DND-41 (cell line): ENCODE data around the gene C2CD2.

Experiments
- ATAC-seq: fragments of 200-7000 bp; cut with Tn5 transposase; 3 replicates; pipeline ENCODE4 v1.9.1; 2021; ENCODE audit warnings: low read depth; ENCODE audit not compliant: insufficient read depth
- DNase-seq: peaks from one replicate; pipeline ENCODE4 v3.0.0-alpha.2; 2020
- H2AFZ ChIP-seq: 2 replicates; pipeline ENCODE4 v1.6.0; 2012; ENCODE audit warnings: low read depth, low read length
- H3K27ac ChIP-seq: 2 replicates; pipeline ENCODE4 v1.5.1; 2012; ENCODE audit warnings: low read length, inconsistent platforms
- H3K27me3 ChIP-seq: fragments of 200-600 bp; sonication (generic); 2 replicates; pipeline ENCODE4 v1.6.0; 2012; ENCODE audit warnings: low read length, mild to moderate bottlenecking, inconsistent platforms; ENCODE audit not compliant: insufficient read depth, poor library complexity
- H3K36me3 ChIP-seq: 2 replicates; pipeline ENCODE4 v1.5.1; 2012; ENCODE audit warnings: low read length, inconsistent platforms; ENCODE audit not compliant: insufficient read depth
- H3K4me1 ChIP-seq: 2 replicates; pipeline ENCODE4 v1.5.1; 2012; ENCODE audit warnings: mild to moderate bottlenecking, low read length; ENCODE audit not compliant: insufficient read depth
- H3K4me2 ChIP-seq: 2 replicates; pipeline ENCODE4 v1.6.0; 2012; ENCODE audit warnings: mild to moderate bottlenecking, moderate library complexity, low read length, inconsistent platforms; ENCODE audit not compliant: insufficient read depth
- H3K4me3 ChIP-seq, 2 experiments: fragments of 200-600 bp in 1 of 2; shearing (Covaris generic) in 1 of 2; 2 replicates each; pipeline ENCODE4 v1.5.1; 2012 to 2016; ENCODE audit warnings: inconsistent platforms in 2 of 2, low read length in 2 of 2, mild to moderate bottlenecking in 2 of 2, low read depth in 1 of 2, moderate library complexity in 1 of 2
- H3K79me2 ChIP-seq: 2 replicates; pipeline ENCODE4 v1.6.0; 2012; ENCODE audit warnings: low read length, inconsistent platforms; ENCODE audit not compliant: insufficient read depth
- H3K9ac ChIP-seq: 2 replicates; pipeline ENCODE4 v1.6.0; 2012; ENCODE audit warnings: low read depth, mild to moderate bottlenecking, inconsistent platforms, low read length, moderate library complexity
- H3K9me3 ChIP-seq: 2 replicates; pipeline ENCODE4 v1.5.1; 2012; ENCODE audit warnings: low read length, moderate library complexity, mild to moderate bottlenecking, inconsistent platforms; ENCODE audit not compliant: insufficient read depth, severe bottlenecking
- H4K20me1 ChIP-seq: 2 replicates; pipeline ENCODE4 v1.6.0; 2012; ENCODE audit warnings: low read length; ENCODE audit not compliant: insufficient read depth
- EZH2 ChIP-seq: IDR thresholded peaks from 3 replicates; pipeline ENCODE4 v1.6.1; 2012; ENCODE audit warnings: borderline replicate concordance, low read depth, mild to moderate bottlenecking, moderate library complexity, low read length, inconsistent platforms; ENCODE audit not compliant: severe bottlenecking
- TF ChIP-seq, protein P1 (sequence below): IDR thresholded peaks from 2 replicates; pipeline ENCODE4 v1.5.1; 2012; ENCODE audit warnings: borderline replicate concordance, low read length, moderate library complexity, mild to moderate bottlenecking; ENCODE audit not compliant: poor library complexity, severe bottlenecking; ENCODE audit errors: extremely low read depth

The C2CD2 gene

DNA sequence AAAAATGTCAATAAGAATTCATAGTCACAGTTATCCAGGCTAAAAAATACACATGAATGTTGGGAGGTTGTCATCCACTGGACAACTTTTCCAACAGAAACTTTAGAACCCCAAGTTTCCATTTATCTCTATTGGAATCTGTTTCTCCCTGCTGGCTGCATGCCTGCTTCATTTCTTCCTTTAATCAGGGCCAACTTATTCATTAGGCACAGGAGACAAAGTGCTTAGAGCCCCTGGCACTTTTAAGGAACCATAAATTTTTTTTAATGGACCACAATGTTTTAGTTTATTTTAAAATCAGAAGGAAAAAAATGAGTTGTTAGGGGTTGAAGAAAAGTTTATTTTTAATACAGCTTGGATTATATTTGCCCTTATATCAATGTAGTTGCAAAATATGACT lies 26.7 kb upstream of the C2CD2 start:
- H3K9me3 ChIP-seq: peaks cover 4% of the 10 kb centered on the region
- H3K27me3 ChIP-seq: peaks cover 3% of the 10 kb centered on the region
- H4K20me1 ChIP-seq: no peaks in the 10 kb centered on the region
- H2AFZ ChIP-seq: no peak overlapping the region
- no peak for TF ChIP-seq EZH2
- TF ChIP-seq, protein P1, sequence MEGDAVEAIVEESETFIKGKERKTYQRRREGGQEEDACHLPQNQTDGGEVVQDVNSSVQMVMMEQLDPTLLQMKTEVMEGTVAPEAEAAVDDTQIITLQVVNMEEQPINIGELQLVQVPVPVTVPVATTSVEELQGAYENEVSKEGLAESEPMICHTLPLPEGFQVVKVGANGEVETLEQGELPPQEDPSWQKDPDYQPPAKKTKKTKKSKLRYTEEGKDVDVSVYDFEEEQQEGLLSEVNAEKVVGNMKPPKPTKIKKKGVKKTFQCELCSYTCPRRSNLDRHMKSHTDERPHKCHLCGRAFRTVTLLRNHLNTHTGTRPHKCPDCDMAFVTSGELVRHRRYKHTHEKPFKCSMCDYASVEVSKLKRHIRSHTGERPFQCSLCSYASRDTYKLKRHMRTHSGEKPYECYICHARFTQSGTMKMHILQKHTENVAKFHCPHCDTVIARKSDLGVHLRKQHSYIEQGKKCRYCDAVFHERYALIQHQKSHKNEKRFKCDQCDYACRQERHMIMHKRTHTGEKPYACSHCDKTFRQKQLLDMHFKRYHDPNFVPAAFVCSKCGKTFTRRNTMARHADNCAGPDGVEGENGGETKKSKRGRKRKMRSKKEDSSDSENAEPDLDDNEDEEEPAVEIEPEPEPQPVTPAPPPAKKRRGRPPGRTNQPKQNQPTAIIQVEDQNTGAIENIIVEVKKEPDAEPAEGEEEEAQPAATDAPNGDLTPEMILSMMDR: no peak
- ATAC-seq (no peak), DNase-seq (no peak)
- H3K9ac ChIP-seq: no peak overlapping the region
- no peak overlapping the region for H3K4me2 ChIP-seq
- no peaks in the 10 kb centered on the region for H3K79me2 ChIP-seq
- no peaks in the 10 kb centered on the region for H3K4me1 ChIP-seq
- H3K36me3 ChIP-seq: no peaks in the 10 kb centered on the region
- H3K4me3 ChIP-seq: no peak overlapping the region
- no peak overlapping the region for H3K27ac ChIP-seq

DNA sequence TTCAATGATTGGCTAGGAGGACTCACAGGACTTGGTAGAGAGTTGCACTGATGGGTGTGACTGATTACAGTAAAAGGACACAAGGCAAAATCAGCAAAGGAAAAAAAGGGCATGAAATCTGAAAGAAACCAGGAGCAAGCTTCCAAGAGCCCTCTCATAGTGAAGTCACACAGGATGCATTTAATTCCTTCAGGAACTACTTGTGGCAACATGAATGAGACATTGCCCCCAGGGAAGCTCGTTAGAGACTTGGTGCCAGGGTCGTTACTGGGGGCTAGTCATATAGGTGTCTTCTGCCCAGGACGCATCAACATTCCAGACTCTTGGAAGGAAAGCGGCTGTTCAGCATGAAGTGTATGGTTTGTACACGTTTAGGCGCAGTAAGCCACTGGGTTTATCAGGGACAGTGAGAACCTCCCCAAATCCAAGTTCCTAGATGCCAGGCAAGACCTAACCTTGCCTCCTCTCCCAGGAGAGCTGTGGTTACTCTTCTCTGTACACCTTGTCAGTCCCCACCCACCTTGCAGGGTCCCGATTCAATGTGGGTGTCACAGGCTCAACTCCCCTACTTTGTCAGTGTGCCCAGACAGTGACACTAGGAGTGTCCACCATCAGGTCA lies 26.0 kb upstream of the C2CD2 start:
- Histone ChIP-seq H3K4me1 (no peaks in the 10 kb centered on the region), H3K9ac (no peak overlapping the region), H3K36me3 (no peaks in the 10 kb centered on the region), H4K20me1 (no peaks in the 10 kb centered on the region), H3K27me3 (peaks cover 3% of the 10 kb centered on the region), H3K4me3 (no peak overlapping the region), H2AFZ (no peak overlapping the region), H3K4me2 (no peak overlapping the region), H3K9me3 (peaks cover 4% of the 10 kb centered on the region), H3K79me2 (no peaks in the 10 kb centered on the region), H3K27ac (no peak overlapping the region)
- TF ChIP-seq EZH2: no peak
- DNase-seq (no peak), ATAC-seq (no peak)

DNA sequence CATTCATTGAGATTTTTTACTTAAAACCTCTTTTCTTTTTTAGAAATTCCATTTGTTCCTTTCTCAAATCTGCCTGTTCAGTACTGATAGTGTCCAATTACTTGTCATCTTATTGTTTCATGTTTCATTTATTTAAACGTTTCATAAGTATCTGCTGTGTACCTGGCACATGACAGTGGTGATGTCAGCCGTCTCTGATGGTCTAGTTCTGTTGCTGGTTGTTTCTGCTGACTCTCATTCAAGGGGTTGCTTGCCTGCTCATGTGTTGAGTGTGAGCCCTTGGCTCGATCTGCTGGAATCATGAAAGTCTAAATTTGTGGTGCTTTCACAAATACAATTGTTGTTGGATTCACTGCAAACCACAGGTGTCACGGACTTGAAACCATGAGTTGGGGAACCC lies 25.5 kb upstream of the C2CD2 start:
- Histone ChIP-seq H3K36me3 (no peaks in the 10 kb centered on the region), H3K27me3 (peaks cover 3% of the 10 kb centered on the region), H3K27ac (no peak overlapping the region), H3K79me2 (no peaks in the 10 kb centered on the region), H3K9me3 (peaks cover 4% of the 10 kb centered on the region), H3K4me1 (peaks cover 2% of the 10 kb centered on the region; the same call in 1 of the 2 replicates), H3K4me3 (no peak overlapping the region), H3K4me2 (no peak overlapping the region), H3K9ac (no peak overlapping the region), H2AFZ (no peak overlapping the region), H4K20me1 (no peaks in the 10 kb centered on the region)
- DNase-seq: no peak
- TF ChIP-seq, protein P1: no peak
- ATAC-seq: no peak

DNA sequence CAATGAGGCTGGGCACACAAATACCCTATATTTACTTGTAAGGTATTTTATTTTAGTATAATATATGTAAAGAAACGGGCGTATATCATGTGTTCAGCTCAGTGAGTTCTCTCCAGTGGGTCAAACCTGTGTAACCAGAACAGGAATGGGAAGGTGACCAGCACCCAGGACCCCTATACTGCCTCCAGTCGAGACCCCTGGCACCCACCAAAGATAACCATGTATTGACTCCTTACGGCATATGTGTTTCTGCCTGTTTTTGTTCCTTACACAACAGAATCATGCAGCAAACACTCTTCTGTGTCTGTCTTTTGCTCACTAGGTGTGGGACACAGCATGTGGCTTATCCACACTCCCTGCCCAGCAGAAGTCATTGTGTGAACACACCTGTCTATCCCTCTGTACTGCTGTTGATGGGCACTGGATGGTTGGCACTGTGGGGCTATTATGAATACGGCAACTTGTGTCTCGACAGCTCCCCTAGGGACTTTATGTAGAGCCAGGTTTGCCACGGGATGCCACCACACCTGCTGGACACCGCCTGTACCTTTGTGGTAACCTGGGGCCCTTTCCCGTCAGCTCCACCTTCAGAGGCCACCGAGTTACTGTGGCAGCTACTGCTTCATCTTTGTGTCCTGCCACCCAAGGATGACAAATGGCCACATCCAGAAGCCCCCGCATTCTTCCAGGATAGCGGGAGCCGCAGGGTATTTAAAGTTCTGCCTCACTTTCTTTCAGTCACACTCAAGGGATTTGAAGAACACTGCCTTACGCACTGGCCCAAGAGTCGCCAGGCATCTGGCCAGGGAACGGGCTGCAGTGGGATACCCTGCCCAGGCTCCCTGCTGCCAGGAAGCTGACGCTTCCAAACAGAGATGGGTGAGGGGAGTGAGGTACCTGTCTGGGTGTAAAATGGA lies 23.5 kb upstream of the C2CD2 start:
- H4K20me1 ChIP-seq: no peaks in the 10 kb centered on the region
- TF ChIP-seq EZH2: no peak
- TF ChIP-seq, protein P1: no peak
- peaks cover 4% of the 10 kb centered on the region for H3K9me3 ChIP-seq
- no peaks in the 10 kb centered on the region for H3K36me3 ChIP-seq
- H3K4me3 ChIP-seq: no peak overlapping the region
- H3K79me2 ChIP-seq: no peaks in the 10 kb centered on the region
- ATAC-seq (no peak), DNase-seq (no peak)
- H3K27ac ChIP-seq: no peak overlapping the region
- H3K27me3 ChIP-seq: peaks cover 3% of the 10 kb centered on the region
- no peak overlapping the region for H3K9ac ChIP-seq
- H3K4me2 ChIP-seq: no peak overlapping the region
- no peak overlapping the region for H2AFZ ChIP-seq
- H3K4me1 ChIP-seq: peaks cover 12% of the 10 kb centered on the region
